GM18505 (cell line): ENCODE results near the gene GPC6.

Experiments used
- ATAC-seq: cut with Tn5 transposase; IDR thresholded peaks from one replicate; pipeline ENCODE4 v1.9.1; 2021; ENCODE audit not compliant: unreplicated experiment
- POLR2A ChIP-seq: IDR thresholded peaks from 4 replicates; pipeline ENCODE4 v1.6.1; 2011; ENCODE audit warnings: borderline replicate concordance; ENCODE audit not compliant: insufficient read depth, insufficient read length; ENCODE audit errors: extremely low read depth

GPC6 gene

DNA sequence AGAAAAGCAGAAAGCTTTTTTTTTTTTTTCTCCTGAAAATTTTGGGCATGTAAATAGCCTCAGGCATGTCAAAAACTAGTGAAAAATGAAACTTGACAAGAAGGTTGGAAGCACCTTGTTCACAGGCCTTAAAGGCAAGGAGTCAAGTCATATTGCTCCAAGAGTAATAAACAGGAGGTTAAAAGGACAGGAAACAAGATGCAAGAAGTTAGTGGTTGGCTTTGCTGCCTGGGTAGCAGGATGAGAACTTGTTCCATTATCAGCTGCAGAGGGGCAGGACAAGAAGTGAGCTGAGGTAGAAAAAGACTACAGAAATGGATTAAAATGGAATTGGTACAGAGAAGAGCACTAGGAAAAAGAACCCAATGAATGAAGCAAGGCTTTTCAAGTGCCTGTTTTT lies 1010.3 kb downstream of the GPC6 start:
- no peak for TF ChIP-seq POLR2A
- ATAC-seq: no peak

DNA sequence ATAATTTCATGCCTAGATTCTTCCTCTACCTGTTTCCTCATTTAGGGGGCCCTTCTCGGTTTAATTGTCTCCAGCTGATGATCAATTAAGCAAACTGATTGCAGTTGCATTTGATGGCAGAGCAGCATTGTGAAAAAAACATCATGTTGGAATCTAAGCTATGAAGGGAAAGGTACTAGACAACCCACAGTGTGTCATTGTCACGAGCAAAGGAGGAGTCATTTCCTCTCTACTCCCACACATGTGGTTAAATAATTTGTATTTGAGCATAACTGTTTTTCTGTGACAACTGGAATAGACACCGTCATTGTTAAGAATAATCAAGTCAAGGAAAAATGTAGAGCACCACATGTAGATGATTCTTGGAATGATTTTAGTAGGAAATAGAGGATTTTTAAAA lies 1012.5 kb downstream of the GPC6 start:
- ATAC-seq: peak; percentile 68
- TF ChIP-seq POLR2A: no peak

DNA sequence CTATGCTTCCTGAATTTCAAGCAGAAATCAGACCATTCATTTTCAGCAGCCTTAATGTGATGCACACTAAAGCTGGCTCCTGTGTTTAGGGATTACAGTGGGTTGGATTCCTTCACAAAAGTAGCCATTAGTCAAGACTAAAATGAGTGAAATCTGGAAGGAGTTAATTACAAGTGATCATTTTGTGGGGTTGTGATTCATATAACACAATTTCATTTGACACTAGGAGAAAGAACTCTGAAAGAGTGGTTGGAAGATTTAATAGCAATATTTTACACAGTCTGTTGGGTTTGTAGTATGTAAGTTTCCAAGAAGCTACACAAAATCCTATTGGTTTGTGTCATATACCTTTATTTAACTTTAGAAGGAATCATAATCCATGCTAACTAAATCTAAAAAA lies 1015.9 kb downstream of the GPC6 start:
- no peak for TF ChIP-seq POLR2A
- ATAC-seq: no peak

DNA sequence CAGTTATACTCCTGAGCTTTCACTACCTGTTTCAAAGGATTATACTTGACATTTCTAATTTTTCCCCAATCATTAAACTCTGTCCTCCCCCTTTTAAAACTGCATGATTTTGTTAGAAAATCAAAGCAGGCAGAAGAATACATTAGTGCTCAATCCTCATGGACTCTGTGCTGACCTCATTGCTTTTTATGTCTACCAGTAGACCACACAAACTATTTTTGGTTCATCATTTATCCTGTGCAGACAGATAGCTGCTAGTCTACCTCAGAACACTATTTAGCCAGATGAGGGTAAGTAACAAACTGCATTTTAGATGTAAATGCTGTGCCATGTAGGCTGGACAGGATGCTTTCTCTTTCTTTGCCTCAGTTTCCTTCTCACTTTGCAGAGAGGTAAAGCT lies 1016.9 kb downstream of the GPC6 start:
- no peak for TF ChIP-seq POLR2A
- ATAC-seq: no peak

DNA sequence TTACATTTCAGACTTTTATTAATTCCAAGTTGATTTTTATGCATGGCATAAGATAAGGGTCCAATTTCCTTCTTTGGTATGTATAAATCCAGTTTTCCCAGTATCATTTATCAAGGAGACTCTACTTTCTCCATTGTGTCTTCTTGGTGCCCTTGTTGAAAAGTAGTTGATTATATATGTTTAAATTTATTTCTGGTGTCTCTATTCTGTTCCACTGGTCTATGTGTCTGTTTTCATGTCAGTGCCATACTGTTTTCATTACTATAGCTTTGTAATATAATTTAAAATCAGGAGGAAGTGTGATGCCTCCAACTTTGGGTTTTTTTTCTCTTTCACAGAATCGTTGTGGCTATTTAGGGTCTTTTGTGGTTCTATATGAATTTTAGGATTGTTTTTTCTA lies 1019.9 kb downstream of the GPC6 start:
- no peak for ATAC-seq
- no peak for TF ChIP-seq POLR2A

DNA sequence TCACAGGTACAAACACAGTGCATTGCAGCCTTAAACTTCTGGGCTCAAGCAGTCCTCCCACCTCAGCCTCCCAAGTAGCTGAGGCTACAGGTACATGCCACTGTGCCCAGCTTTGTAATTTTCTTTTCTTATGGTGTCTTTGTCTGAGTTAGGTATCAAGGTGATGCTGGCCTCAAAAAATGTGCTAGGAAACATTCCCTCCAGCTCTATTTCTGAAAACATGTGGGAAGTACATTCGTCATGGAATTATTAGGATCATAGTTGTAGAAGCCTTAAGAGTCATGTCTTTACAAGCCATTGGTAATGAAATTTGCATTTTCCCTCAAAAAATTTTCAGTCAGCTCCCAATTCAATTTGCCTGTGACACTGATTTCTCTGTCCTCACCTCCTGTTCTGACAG lies 1021.3 kb downstream of the GPC6 start:
- no peak for TF ChIP-seq POLR2A
- ATAC-seq: no peak

DNA sequence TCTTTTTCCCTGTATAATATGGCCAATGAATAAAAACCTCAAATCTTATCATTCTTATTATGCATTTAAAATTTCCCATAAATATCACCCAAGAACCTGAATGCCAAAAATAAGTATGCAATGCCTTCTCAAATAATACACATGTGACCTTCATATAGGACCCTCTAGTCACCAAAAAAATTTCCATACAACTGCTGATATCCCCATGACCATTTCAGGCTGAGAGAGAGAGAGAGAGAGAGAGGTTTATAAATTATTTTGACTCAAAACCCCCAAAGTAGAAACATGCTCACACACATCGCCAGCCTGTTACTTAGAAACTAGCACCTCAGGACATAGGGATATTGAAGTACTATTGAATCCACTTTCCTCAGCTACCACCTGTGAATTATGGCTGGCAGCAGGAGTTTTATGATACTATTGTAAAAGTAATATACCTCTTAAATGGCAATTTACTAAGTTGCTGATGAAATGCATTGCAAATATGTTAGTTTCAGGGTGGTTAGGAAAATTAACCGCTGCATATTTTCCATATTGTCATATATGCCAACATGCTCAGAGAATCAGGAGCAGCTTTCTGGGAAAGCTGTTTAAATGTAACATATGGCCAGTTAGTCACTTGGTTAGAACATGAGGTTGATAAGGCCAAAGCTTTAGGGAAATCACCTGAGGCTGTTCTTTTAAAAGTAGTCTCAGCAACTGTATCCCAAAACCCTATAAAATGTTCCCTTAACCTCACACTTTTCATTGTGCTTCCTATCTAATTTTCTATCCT lies 1022.0 kb downstream of the GPC6 start:
- TF ChIP-seq POLR2A: no peak
- ATAC-seq: no peak

DNA sequence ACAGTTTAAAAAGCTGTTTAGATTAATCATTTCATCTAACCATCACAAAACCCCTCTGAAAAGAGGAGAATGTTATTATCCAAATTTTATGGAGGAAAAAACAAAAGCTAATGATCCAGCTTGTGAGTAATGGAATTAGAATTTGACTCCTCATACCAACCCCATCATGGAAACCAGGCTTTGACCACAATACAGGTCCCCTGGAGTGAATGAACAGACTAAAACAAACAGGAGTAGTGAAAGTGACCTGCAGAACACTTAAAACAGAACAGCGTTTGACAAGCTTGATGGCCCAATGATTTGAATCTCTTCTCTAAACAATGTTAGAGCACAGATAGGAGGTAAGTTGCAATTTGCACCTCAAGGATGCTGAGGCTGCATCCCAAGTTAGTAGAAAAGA lies 1022.9 kb downstream of the GPC6 start:
- no peak for TF ChIP-seq POLR2A
- no peak for ATAC-seq

DNA sequence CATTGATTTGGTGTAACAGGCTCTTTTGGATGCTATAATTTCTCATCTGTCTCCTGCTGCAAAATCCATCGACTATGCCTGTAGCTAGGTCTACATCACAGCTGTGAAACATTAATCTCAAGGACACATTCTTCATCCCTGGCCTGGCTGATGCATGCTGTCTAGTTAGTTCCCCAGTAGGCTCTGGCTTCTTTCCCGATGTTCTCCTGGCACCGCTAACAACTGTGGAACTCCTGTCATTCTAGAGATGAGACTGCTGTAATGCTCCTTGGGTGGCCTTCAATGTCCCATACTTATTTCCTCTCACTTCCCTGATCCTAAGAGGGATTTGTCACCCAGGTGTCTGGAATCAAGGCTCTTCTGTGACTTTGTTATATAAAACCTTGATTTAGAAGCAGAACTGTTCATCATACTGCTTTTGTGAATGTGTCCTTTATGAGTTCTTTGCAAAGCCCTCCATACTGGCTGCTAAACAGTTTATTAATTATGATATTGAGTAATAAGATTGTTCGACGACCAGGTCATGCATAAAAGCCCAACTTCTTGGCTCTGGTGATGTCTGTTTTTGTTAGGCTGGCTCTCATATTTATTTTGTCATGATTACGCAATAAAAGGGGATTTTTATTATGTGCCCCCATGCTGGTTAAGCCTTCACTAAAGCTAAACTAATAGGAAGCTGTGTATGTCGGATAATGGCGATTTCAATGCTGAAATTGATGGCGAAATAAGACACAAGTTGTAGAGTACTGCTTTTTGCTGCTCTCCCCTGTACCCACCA lies 1025.4 kb downstream of the GPC6 start:
- ATAC-seq: no peak
- TF ChIP-seq POLR2A: no peak

DNA sequence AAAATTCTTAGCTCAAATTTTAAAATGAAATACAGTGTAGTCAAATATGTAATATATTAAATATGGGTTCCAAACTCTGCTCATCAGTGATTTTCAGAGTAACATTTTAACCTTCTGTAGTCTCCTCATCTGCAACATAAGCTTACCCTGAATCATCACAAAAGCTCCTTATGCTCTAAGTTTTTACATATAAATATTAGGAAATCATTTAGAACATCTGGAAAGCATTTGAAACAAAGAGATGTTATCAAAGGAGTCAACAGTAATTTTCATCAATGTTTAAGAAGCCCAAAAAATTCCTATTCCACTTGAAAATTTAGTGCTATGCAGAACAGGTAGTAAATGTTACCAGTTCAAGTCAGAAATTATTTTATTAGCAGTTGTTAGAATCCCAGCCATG lies 1028.1 kb downstream of the GPC6 start:
- no peak for TF ChIP-seq POLR2A
- no peak for ATAC-seq

DNA sequence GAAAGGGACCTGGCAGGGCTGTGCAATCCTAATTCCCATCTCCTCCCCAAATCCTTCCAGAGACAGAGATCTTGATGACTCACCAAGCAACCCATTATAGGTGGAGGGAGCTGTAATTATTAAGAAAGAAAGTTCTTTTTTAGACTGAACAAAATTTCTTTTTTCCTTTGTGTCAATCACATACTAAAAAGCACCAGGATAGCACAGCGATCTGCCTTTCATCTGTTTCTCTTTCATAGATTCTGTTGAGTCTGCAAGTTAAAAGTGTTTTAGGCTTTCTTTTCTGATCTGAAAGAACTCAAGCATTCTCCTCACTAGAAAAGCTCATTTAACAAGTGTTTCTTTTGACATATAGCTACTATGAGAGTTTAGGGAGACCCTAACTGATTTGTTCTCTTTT lies 1030.1 kb downstream of the GPC6 start:
- ATAC-seq: no peak
- TF ChIP-seq POLR2A: no peak

DNA sequence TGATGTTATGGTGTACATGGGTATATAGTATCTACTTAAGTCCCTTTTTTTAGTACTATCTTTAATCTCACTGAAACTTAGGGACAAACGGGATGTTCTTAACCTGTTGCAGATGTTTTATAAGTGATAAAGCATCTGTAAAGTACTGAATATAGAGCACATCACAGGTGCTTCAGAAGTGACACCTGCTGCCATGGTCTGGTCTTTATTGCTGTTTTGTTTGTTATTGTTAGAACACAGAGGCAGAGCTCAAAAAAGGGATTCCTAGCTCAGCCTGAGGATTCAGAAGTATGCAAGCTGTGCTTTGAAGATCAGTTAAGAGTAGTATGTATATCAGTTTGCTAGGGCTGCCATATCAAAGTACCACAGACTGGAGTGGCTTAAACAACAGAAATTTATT lies 1033.4 kb downstream of the GPC6 start:
- TF ChIP-seq POLR2A: no peak
- no peak for ATAC-seq

DNA sequence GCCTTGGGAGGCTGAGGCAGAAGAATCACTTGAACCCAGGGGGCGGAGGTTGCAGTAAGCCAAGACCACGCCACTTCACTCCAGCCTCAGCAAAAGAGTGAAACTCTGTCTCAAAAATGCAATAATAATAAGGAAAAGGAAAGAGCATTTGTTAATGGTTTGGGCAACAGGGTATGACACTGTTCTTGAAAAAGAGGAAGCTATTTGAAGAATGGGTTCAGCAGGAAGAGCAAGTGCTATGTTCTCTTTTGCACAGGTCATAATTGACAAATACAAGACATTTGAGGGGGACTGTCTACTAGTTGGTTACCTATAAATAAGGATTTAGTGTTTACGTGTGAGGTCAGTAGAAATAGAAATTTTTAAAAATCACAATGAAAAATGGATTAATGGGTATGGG lies 1034.6 kb downstream of the GPC6 start:
- TF ChIP-seq POLR2A: no peak
- no peak for ATAC-seq

DNA sequence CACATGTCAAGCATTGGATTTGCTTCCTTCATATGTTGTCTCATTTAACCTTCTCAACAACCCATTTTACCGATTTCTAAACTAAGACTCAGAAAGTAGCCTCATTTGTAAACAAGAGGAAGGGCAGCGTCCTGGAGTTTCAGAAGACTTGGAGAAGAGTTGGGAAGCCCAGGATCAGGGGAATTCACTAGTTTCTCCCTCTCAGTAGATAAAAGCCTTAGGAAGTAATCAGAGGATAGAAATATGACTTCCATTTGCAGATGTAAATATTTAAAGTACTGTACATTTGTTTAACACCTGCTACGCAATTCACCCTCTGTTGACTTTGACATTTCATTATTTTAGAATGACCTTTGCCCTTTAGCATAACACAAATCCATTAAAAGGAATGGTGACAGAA lies 1036.4 kb downstream of the GPC6 start:
- no peak for TF ChIP-seq POLR2A
- no peak for ATAC-seq
